Measurements from ENCODE around the gene SRSF7.

- TF ChIP-seq CTCF (IDR thresholded peaks at IDR 0.05 in 8 of 11, conservative IDR thresholded peaks at IDR 0.05 in 3 of 11) (no peak), POLR2AphosphoS5 (IDR thresholded peaks at IDR 0.05) (no peak), POLR2A (IDR thresholded peaks at IDR 0.05) (no peak)
These were observed 7.3 kb downstream of the SRSF7 start for GRCh38 chr2:38743672-38744398.

Measured in spleen (tissue), 7 donors.